Thyroid gland (tissue), 4 donors: ENCODE data around the gene GPR157.
A peak's percentile ranks its signal among the peaks of the same experiment; 100 is the strongest.

ENCODE experiments used
- CTCF ChIP-seq, 6 experiments: fragments of 200-600 bp in 3 of 6; fragments of 450-650 bp in 3 of 6; sonication (generic) in 3 of 6; IDR thresholded peaks; one replicate each; pipeline ENCODE4 v1.5.1; 2016 to 2019; ENCODE audit warnings: antibody characterized with exemption in 6 of 6, mild to moderate bottlenecking in 2 of 6, inconsistent platforms in 1 of 6, moderate library complexity in 1 of 6
- POLR2A ChIP-seq, 2 donors: fragments of 450-650 bp; IDR thresholded peaks; one replicate each; pipeline ENCODE4 v1.6.1; 2017; ENCODE audit warnings: antibody characterized with exemption in 2 of 2, mild to moderate bottlenecking in 2 of 2, moderate library complexity in 1 of 2

GRCh38 chr1:9128520-9129265 lies at the start of gene GPR157:
- peak in 3 of 6 experiments; percentile 9 to 26 (median 20) for TF ChIP-seq CTCF (IDR thresholded peaks at IDR 0.05)
- peak; percentile 54 to 81 for TF ChIP-seq POLR2A (IDR thresholded peaks at IDR 0.05)
